ENCODE measurements around the gene NEK11.
"Not testable (repeated sequence)": the region's sequence is repeated elsewhere in the genome, so short reads cannot be mapped to it uniquely, and the experiment has no call there.

NEK11 gene

DNA sequence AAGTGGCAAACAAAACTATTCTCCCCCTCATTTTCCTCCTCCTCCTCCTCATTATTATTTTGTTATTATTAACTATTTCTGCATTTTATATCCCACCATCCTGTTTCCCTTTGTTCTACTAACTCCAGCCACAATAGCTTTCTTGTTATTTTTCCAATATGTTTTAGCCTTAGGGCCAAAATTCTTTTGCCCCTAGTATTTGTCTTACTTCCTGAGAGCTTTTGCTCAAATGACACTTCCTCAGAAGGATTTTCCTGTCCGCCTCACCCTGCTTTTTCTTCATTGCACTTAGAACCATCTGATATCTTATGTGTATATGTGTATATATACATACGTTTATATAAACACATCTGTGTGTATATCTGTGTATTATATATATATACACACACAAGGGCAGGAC is 322.2 kb downstream of the NEK11 start:
- DNase-seq (ENCODE audit: low read depth) = no peak
- no peaks in the 10 kb centered on the region for H3K36me3 ChIP-seq (ENCODE audit: control insufficient read depth, insufficient read depth, low read length, severe bottlenecking)
- peaks cover 14% of the 10 kb centered on the region for H3K4me1 ChIP-seq (ENCODE audit: control insufficient read depth, insufficient read depth, low read length)
- no peaks in the 10 kb centered on the region for H3K9me3 ChIP-seq (ENCODE audit: control insufficient read depth, low read length)
- H3K4me3 ChIP-seq (ENCODE audit: low read length) = no peak overlapping the region
- no peaks in the 10 kb centered on the region for H3K27me3 ChIP-seq (replicated peaks; ENCODE audit: control insufficient read depth, insufficient read depth, low read length)
- H3K9ac ChIP-seq (ENCODE audit: low read length) = no peak overlapping the region

DNA sequence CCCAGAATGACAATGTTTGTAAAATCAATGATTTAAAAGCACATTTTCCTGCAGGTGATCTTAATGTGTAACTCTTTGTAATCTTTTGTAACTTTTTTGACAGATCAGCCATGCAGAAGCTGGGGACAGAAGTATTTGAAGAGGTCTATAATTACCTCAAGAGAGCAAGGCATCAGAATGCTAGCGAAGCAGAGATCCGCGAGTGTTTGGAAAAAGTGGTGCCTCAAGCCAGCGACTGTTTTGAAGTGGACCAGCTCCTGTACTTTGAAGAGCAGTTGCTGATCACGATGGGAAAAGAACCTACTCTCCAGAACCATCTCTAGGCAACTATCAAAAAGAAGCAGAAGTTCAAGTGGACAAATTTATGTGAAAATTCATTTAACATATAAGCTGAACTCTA is 322.8 kb downstream of the NEK11 start:
- DNase-seq (ENCODE audit: low read depth) = no peak
- H3K9ac ChIP-seq (ENCODE audit: low read length) = no peak overlapping the region
- no peaks in the 10 kb centered on the region for H3K9me3 ChIP-seq (ENCODE audit: control insufficient read depth, low read length)
- H3K4me3 ChIP-seq (ENCODE audit: low read length) = no peak overlapping the region
- H3K36me3 ChIP-seq (ENCODE audit: control insufficient read depth, insufficient read depth, low read length, severe bottlenecking) = no peaks in the 10 kb centered on the region
- no peaks in the 10 kb centered on the region for H3K27me3 ChIP-seq (replicated peaks; ENCODE audit: control insufficient read depth, insufficient read depth, low read length)
- H3K4me1 ChIP-seq (ENCODE audit: control insufficient read depth, insufficient read depth, low read length) = peaks cover 14% of the 10 kb centered on the region

DNA sequence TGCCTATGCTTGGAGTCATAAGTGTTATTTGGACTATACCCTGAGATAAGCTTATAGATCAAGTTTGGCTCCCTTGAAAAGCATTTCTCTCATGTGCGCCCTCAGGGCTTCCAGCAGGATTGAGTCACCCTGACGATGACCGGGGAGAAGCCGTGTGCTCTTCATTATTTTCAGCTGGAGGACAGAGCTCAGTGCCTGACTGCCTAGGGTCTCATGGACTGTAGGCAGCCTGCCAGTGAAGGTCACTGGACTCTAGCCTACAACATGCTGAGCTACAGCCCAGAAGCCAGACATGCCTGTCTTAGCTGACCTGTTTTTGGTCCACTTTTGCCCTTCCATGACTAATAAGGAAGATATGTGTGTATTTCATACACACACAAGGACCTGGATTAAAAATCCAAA is 323.3 kb downstream of the NEK11 start:
- H3K27me3 ChIP-seq (replicated peaks; ENCODE audit: control insufficient read depth, insufficient read depth, low read length) = no peaks in the 10 kb centered on the region
- H3K9ac ChIP-seq (ENCODE audit: low read length) = no peak overlapping the region
- no peaks in the 10 kb centered on the region for H3K36me3 ChIP-seq (ENCODE audit: control insufficient read depth, insufficient read depth, low read length, severe bottlenecking)
- H3K4me3 ChIP-seq (ENCODE audit: low read length) = no peak overlapping the region
- no peaks in the 10 kb centered on the region for H3K9me3 ChIP-seq (ENCODE audit: control insufficient read depth, low read length)
- peaks cover 14% of the 10 kb centered on the region for H3K4me1 ChIP-seq (ENCODE audit: control insufficient read depth, insufficient read depth, low read length)
- DNase-seq (ENCODE audit: low read depth) = peak; percentile 86

DNA sequence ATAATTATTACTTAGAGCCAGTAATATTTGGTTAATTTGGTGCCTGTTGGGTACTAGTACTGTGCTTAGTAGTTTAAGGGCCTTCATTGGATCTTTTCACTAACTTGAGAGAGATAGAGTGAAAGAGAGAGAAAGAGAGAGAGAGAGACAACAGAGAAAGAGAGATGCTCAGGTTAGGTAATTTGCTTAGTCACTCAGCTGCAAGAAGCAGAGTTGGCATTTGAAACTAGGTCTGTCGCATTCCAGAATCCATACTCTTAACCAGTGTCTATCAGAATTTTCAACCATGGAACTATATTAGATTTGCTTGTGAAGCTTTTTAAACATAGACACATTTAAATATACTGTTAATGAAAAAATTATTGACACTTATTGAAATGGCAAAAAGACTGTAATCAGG is 323.8 kb downstream of the NEK11 start:
- peak; percentile 46 for DNase-seq (ENCODE audit: low read depth)
- Histone ChIP-seq H3K4me1 (ENCODE audit: control insufficient read depth, insufficient read depth, low read length) (peaks cover 14% of the 10 kb centered on the region), H3K36me3 (ENCODE audit: control insufficient read depth, insufficient read depth, low read length, severe bottlenecking) (no peaks in the 10 kb centered on the region), H3K27me3 (replicated peaks; ENCODE audit: control insufficient read depth, insufficient read depth, low read length) (no peaks in the 10 kb centered on the region), H3K9me3 (ENCODE audit: control insufficient read depth, low read length) (no peaks in the 10 kb centered on the region), H3K4me3 (ENCODE audit: low read length) (no peak overlapping the region), H3K9ac (ENCODE audit: low read length) (no peak overlapping the region)

DNA sequence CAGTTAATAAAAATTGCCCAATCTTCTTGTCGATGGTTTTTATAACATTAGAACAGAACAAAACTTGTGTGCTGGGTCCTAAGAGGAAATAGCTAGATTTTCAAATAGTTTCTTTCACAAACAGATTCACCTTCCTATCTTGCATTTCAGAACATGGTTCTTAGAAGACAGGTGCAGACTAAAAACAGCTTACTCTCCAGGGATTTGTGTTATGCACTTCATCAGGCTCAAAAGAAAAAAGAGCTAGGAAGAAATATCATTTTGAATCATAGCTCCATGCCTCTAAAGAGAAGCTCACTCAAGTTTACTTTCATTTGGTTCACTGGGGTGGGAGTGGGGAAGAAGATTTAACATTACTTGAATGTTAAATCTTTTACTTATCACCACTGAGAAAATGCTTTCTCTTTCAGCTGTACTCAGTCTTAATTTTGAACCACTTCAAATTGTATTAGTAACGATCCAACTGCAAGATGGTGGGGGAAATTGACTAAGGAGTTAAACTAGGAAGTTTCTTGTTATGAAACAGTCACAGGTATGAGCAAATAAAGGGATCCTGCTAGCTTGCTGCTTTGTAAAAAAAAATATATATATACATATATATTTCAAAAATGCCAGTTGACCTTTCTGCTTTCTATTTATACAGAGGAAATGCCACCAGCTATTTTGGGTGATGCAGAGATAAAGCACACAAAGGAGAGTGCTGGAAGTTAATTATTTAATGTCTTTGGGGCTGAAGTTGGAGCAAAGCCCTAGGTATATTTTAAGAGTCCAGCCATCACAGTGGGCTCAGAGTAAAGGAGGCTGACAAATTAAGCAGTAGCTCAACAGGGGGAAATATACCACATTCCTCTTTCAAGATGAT is 326.6 kb downstream of the NEK11 start:
- Histone ChIP-seq H3K9ac (ENCODE audit: low read length) (no peak overlapping the region), H3K36me3 (ENCODE audit: control insufficient read depth, insufficient read depth, low read length, severe bottlenecking) (no peaks in the 10 kb centered on the region), H3K9me3 (ENCODE audit: control insufficient read depth, low read length) (no peaks in the 10 kb centered on the region), H3K4me1 (ENCODE audit: control insufficient read depth, insufficient read depth, low read length) (peaks cover 14% of the 10 kb centered on the region), H3K27me3 (replicated peaks; ENCODE audit: control insufficient read depth, insufficient read depth, low read length) (no peaks in the 10 kb centered on the region), H3K4me3 (ENCODE audit: low read length) (no peak overlapping the region)
- no peak for DNase-seq (ENCODE audit: low read depth)

DNA sequence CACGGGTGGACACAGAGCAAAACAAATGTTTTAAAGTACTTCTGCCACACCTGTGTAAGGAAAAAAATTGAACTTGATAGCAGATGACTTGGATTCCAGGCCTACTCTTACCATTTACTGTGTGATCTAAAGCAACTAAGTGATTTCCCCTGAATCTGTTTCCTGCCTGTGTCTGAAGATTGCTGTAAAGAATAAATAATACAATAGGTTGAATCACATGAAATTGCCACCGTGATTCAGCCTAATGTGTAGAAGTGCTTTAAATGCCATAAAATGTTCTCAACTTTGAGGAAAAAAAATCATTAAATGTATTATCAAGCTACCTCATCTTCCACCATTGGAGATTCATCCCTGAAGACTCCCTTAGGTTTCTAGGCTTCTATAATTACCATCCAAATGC is 327.3 kb downstream of the NEK11 start:
- Histone ChIP-seq H3K27me3 (replicated peaks; ENCODE audit: control insufficient read depth, insufficient read depth, low read length) (no peaks in the 10 kb centered on the region), H3K9ac (ENCODE audit: low read length) (no peak overlapping the region), H3K4me1 (ENCODE audit: control insufficient read depth, insufficient read depth, low read length) (peaks cover 14% of the 10 kb centered on the region), H3K36me3 (ENCODE audit: control insufficient read depth, insufficient read depth, low read length, severe bottlenecking) (no peaks in the 10 kb centered on the region), H3K9me3 (ENCODE audit: control insufficient read depth, low read length) (no peaks in the 10 kb centered on the region), H3K4me3 (ENCODE audit: low read length) (no peak overlapping the region)
- DNase-seq (ENCODE audit: low read depth) = no peak

DNA sequence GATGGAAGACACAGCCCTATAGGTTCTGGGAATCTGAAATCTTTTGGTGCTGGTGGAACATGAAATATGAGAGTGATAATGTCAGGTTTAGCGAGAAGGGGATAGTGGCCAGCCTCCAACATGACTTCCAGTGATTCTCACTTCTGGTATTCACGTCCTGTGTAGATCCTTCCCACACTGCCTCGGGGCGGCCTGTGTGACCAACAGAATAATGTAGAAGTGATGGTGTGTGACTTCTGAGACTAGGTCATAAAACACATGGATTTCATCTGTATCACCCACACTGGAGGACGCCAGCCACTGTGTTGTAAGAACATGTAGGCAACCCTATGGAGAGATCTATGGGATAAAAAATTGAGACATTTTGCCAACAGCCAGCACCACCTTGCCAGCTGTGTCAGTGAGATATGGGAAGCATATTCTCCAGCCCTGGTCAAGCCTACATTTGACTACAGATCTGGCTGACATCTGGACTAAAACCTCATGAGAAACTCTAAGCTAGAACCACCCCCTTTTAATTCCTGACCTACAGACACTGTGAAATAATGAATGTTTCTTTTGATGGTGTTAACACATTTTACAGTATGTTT is 329.4 kb downstream of the NEK11 start:
- DNase-seq (ENCODE audit: low read depth) = peak; percentile 53

DNA sequence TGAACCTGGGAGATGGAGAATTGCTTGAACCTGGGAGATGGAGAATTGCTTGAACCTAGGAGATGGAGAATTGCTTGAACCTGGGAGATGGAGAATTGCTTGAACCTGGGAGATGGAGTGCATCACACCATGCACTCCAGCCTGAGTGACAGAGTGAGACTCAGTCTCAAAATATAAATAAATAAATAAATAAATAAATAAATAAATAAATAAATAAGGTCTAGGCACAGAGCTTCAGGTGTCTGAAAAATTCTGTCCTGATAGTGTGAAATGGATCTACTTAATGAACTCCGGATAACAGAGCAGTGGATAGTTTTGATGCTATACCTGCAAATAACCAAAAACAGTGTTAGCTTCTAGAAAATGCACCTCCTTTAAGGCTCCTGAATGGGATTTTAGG is 330.6 kb downstream of the NEK11 start:
- Histone ChIP-seq H3K27me3 (replicated peaks; ENCODE audit: control insufficient read depth, insufficient read depth, low read length) (no peaks in the 10 kb centered on the region), H3K36me3 (ENCODE audit: control insufficient read depth, insufficient read depth, low read length, severe bottlenecking) (no peaks in the 10 kb centered on the region)

More for the DNA sequence above, 329.4 kb downstream of the NEK11 start:
- Histone ChIP-seq H3K4me1 (ENCODE audit: control insufficient read depth, insufficient read depth, low read length) (no peaks in the 10 kb centered on the region), H3K36me3 (ENCODE audit: control insufficient read depth, insufficient read depth, low read length, severe bottlenecking) (no peaks in the 10 kb centered on the region), H3K4me3 (ENCODE audit: low read length) (no peak overlapping the region), H3K9ac (ENCODE audit: low read length) (no peak overlapping the region), H3K27me3 (replicated peaks; ENCODE audit: control insufficient read depth, insufficient read depth, low read length) (no peaks in the 10 kb centered on the region), H3K9me3 (ENCODE audit: control insufficient read depth, low read length) (no peaks in the 10 kb centered on the region)

DNA sequence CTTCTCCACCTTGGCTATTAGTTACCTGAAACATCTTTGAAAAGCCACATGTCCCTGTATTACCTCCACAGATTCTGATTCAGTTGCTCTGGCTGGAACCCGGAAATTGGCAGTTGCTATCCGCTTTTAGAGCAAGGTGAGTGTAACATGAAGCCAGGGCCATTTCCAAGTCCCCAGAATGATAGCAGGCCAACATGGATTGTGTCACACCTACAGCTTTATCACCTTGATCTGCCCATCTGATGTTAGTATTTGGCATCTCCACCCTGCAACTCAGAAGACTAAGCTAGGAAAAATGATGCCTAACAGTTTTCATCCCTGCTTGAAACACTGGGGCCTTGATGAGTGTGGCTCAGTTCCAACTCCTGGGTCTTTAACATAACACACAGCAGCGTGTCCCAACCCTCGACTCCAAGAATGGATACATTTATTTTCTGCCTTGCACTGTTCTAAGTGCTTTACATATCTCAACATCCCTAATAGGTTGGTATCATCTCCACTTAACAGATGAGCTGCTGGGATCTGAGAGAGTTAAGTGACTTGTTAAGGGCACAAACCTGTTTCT is 333.6 kb downstream of the NEK11 start:
- H3K27me3 ChIP-seq (replicated peaks; ENCODE audit: control insufficient read depth, insufficient read depth, low read length) = no peaks in the 10 kb centered on the region
- H3K9me3 ChIP-seq (ENCODE audit: control insufficient read depth, low read length) = no peaks in the 10 kb centered on the region
- H3K4me1 ChIP-seq (ENCODE audit: control insufficient read depth, insufficient read depth, low read length) = peaks cover 9% of the 10 kb centered on the region
- H3K36me3 ChIP-seq (ENCODE audit: control insufficient read depth, insufficient read depth, low read length, severe bottlenecking) = no peaks in the 10 kb centered on the region
- no peak for DNase-seq (ENCODE audit: low read depth)
- no peak overlapping the region for H3K4me3 ChIP-seq (ENCODE audit: low read length)
- H3K9ac ChIP-seq (ENCODE audit: low read length) = no peak overlapping the region

More for the DNA sequence above, 330.6 kb downstream of the NEK11 start:
- no peak for DNase-seq (ENCODE audit: low read depth)
- H3K9me3 ChIP-seq (ENCODE audit: control insufficient read depth, low read length) = no peaks in the 10 kb centered on the region
- peaks cover 6% of the 10 kb centered on the region for H3K4me1 ChIP-seq (ENCODE audit: control insufficient read depth, insufficient read depth, low read length)
- H3K4me3 ChIP-seq (ENCODE audit: low read length) = no peak overlapping the region
- no peak overlapping the region for H3K9ac ChIP-seq (ENCODE audit: low read length)

DNA sequence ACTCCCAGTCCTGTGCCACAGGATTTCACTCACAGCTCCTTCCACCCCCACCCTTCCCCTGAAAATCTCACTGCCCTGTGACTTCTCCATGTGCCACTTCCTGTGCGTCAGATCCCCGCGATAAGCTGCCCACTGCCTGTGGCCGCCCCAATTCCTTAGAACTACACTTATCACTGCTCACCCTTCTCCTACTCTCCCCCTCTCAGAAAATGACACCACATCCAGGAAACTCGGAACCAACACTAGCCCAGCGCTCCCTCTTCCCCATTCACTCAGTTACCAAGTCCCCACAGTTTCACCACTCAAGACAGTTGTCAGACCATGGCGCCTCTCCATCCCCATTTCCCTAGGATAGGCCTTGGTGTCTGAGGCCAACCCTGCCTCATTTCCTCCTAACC is 334.4 kb downstream of the NEK11 start:
- H3K27me3 ChIP-seq (replicated peaks; ENCODE audit: control insufficient read depth, insufficient read depth, low read length); H3K4me1 ChIP-seq (ENCODE audit: control insufficient read depth, insufficient read depth, low read length); H3K36me3 ChIP-seq (ENCODE audit: control insufficient read depth, insufficient read depth, low read length, severe bottlenecking); DNase-seq (ENCODE audit: low read depth); H3K4me3 ChIP-seq (ENCODE audit: low read length); H3K9ac ChIP-seq (ENCODE audit: low read length); H3K9me3 ChIP-seq (ENCODE audit: control insufficient read depth, low read length): not testable (repeated sequence)

DNA sequence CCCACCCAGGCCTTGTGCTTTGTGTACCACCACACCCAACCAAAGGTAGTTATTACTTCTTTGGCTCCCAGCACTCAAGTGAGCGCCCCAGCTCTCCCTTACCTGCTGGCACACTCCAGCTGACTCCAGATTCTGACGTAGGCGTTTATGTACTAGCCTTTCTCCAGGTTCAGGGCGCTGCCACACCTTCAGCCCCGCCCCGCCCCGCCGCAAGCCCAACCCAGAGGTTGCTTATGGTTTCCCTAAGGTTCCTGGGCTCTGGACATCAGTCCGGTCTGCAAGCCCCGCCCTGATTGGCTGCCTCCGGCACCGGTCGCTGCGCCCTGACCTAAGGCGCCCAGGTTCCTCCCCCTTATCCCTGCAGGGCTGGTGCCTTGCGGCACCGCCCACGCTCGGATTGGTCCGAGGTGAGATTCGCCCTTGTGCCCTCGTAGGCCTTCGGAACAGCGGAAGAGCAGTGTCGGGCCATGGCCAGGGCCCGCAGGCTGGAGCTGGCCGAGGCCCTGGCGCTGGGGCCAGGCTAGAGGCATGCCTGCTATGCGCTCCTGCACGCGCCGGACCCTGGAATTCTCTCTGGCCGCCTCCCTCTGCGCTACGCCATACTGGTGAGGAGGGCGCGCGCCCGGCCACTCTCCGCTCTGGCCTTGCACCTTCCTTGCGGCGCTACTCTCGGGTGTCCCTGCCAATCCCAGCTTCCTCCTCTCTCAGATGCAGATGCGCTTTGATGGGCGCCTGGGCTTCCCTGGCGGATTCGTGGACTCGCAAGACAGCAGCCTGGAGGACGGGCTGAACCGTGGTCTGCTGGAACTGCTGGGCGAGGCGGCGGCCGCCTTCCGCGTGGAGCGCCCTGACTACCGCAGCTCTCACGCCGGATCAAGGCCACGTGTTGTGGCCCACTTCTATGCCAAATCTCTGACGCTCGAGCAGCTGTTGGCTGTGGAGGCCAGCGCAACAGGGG is 335.1 kb downstream of the NEK11 start:
- Histone ChIP-seq H3K4me3 (ENCODE audit: low read length) (peak overlapping the region; percentile 79), H3K4me1 (ENCODE audit: control insufficient read depth, insufficient read depth, low read length) (peaks cover 9% of the 10 kb centered on the region), H3K36me3 (ENCODE audit: control insufficient read depth, insufficient read depth, low read length, severe bottlenecking) (no peaks in the 10 kb centered on the region), H3K9ac (ENCODE audit: low read length) (peak overlapping the region; percentile 61), H3K27me3 (replicated peaks; ENCODE audit: control insufficient read depth, insufficient read depth, low read length) (no peaks in the 10 kb centered on the region), H3K9me3 (ENCODE audit: control insufficient read depth, low read length) (no peaks in the 10 kb centered on the region)
- DNase-seq (ENCODE audit: low read depth) = peak; percentile 32
